Aorta (tissue), 5 donors: Measurements from ENCODE around the gene ITGBL1. TPM values are rescaled to one million over a fixed set of nuclear protein-coding genes. Genes with fewer than 3 reads are reported as not detected.
"Not testable (repeated sequence)": the region's sequence is repeated elsewhere in the genome, so short reads cannot be mapped to it uniquely, and the experiment has no call there.

Experiments used
- ATAC-seq: fragments of 200-7000 bp; cut with Tn5 transposase; one replicate; pipeline ENCODE4 v1.9.1; 2022; ENCODE audit warnings: moderate library complexity; ENCODE audit not compliant: low FRiP score
- DNase-seq, 2 donors: peaks; one replicate each; pipeline ENCODE4 v3.0.0-alpha.2; 2020
- H3K27ac ChIP-seq, 2 donors: one replicate each; pipeline ENCODE4 v1.5.1; 2013; ENCODE audit warnings: low read length in 2 of 2, mild to moderate bottlenecking in 2 of 2, moderate library complexity in 2 of 2, control low read depth in 1 of 2, inconsistent platforms in 1 of 2, low read depth in 1 of 2
- H3K27me3 ChIP-seq, 2 donors: one replicate each; pipeline ENCODE4 v1.6.1; 2013; ENCODE audit warnings: control low read depth in 1 of 2, low read length in 1 of 2, mild to moderate bottlenecking in 1 of 2, moderate library complexity in 1 of 2; ENCODE audit not compliant: insufficient read depth in 2 of 2, control insufficient read depth in 1 of 2
- H3K36me3 ChIP-seq, 2 donors: one replicate each; pipeline ENCODE4 v1.6.1; 2013; ENCODE audit warnings: control low read depth in 1 of 2, low read length in 1 of 2, mild to moderate bottlenecking in 1 of 2; ENCODE audit not compliant: insufficient read depth in 2 of 2, control insufficient read depth in 1 of 2
- H3K4me1 ChIP-seq, 2 donors: one replicate each; pipeline ENCODE4 v1.6.1; 2013; ENCODE audit warnings: low read length in 2 of 2, control low read depth in 1 of 2, mild to moderate bottlenecking in 1 of 2, moderate library complexity in 1 of 2; ENCODE audit not compliant: insufficient read depth in 2 of 2, control insufficient read depth in 1 of 2
- H3K4me3 ChIP-seq, 2 donors: one replicate each; pipeline ENCODE4 v1.5.1; 2013; ENCODE audit warnings: low read length in 2 of 2, control low read depth in 1 of 2, mild to moderate bottlenecking in 1 of 2
- H3K9me3 ChIP-seq: one replicate; pipeline ENCODE4 v1.6.1; 2013; ENCODE audit warnings: mild to moderate bottlenecking, low read length; ENCODE audit not compliant: control insufficient read depth
- WGBS, 2 donors: extraction: QIAGEN DNeasy Blood & Tissue Kit; methylation state at CpG; one replicate each; pipeline ENCODE4 v1.1.7; 2013; 5-methylcytosine and 5-hydroxymethylcytosine counted together
- intact Hi-C, 2 donors: fragments of 100-400 bp; cut with DNase I; formaldehyde crosslinking; loops; one replicate each; pipeline versions ENCODE4 v1.14.2 to v1.15.0; 2022
- polyA plus RNA-seq, 2 donors: library from polyadenylated mRNA; stranded (reverse); fragments of 200-250 nt; gene quantifications; one replicate each; pipeline ENCODE4 v1.2.3, GENCODE V29; 2013
- total RNA-seq, 2 donors: library from RNA; stranded (reverse); fragmentation: NEBNext Ultra II Directional; extraction: Animal tissue kit (Norgen Biotek cat#: 25700); gene quantifications; one replicate each; pipeline ENCODE4 v1.2.1, GENCODE V29; 2021
- donor health status: healthy with polysubstance abuse.
- donor health status: Bipolar disorder and iron deficiency.
- donor health status: DM: no; HTN: no; CAD: no.
- donor health status: DM: no; HTN: no; CAD: no.
- donor health status: DM: yes; HTN: yes; CAD: no.

Gene ITGBL1
- total and polyA plus RNA-seq, 4 donors = 110 to 144 (median 121) TPM

DNA sequence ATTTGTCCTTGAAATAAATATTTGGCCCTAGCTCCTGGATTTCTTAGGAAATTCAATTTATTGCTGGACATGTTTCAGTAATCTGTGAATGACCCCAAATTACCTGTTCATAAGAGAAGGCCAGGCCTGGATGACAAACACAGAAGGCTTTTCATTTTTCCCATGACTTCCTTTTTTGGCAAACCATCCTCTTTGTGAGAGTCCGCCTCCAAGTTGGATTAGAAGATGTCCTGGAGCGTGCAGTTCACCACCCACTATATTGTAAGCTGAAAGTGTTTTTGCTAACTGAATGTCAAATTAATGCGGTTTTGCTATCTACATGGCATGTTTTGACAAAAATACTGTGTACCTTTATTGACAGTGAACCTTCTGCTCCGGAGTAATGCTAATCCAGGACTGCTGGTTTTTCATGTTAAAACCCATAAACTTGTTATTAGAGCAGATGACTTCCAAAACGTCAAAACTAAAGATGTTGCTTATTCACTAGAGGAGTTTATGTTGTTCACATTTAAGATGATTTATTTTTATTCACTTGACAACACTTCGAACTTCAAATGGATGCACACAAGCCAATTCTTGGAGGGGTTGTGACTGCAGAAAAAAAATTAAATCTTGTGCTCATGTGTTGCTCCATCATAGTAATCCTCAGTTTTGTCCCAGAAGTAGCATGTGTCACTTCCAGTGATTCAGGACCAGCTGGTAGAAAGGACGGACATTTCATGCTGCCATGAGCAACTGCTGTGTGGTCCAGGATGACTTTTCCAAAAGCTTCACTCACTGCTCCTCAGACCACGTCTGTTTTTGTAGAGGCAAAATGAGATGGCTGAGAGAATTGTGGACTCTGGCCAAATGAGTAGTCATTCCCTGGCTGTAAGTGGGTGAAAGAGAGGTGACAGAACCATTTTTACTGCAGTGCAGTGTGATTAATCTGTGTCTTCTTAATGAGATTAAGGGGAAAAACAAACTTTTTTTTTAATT lies 71.0 kb downstream of the ITGBL1 start:
- DNase-seq (peak in 1 of 2 donors; percentile 50), ATAC-seq (peak; percentile 80)
- peak overlapping the region; percentile 22 to 71 for H3K27ac ChIP-seq
- intact Hi-C loops = no loop called here
- 32 to 43% methylated on average over 8 of the region's 8 CpGs for WGBS, 2 donors
- H3K36me3 ChIP-seq = no peaks in the 10 kb centered on the region
- no peaks in the 10 kb centered on the region for H3K9me3 ChIP-seq
- H3K4me3 ChIP-seq = no peak overlapping the region
- H3K4me1 ChIP-seq = peaks cover 0 to 2% of the 10 kb centered on the region in 2 donors
- H3K27me3 ChIP-seq = no peaks in the 10 kb centered on the region

DNA sequence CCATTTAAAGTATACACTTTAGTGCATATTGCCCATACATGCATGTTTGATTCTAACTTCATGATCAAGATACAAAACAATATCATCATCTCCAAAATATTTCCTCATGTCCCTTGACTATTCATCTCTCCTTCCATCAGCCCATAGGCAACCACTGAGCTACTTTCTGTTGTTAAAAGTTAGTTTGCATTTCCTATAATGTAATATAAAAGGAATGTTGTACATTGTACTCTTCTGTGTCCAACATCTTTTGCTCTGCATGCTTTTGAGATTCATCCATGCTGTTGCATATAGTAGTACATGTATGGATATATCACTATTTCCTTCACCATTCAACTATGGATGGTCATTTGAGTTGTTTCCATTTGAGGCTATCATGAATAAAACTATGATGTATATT lies 74.7 kb downstream of the ITGBL1 start:
- DNase-seq = no peak
- no peaks in the 10 kb centered on the region for H3K27me3 ChIP-seq
- no peak overlapping the region for H3K27ac ChIP-seq
- H3K4me3 ChIP-seq = no peak overlapping the region
- no peaks in the 10 kb centered on the region for H3K9me3 ChIP-seq
- no peak for ATAC-seq
- H3K4me1 ChIP-seq = peaks cover 0 to 2% of the 10 kb centered on the region in 2 donors
- intact Hi-C loops = no loop called here
- no peaks in the 10 kb centered on the region for H3K36me3 ChIP-seq

DNA sequence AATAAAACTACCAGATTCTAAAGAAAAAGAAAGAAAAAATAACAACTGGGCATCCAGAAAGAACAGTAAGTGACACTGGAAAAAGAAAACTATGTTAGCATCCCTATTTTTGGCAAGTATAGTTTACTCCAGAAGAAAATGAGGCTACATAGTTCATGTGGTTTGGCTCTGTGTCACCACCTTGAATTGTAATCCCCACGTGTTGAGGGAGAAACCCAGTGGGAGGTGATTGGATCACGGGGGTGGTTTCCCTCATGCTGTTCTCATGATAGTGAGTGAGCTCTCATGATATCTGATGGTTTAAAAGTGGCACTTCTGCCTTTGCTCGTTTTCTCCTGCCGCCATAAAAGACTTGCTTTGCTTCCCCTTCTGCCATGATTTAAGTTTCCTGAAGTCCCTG lies 76.9 kb downstream of the ITGBL1 start:
- WGBS, 2 donors = 37 to 55% methylated on average over 4 of the region's 4 CpGs
- Histone ChIP-seq H3K27me3 (no peaks in the 10 kb centered on the region), H3K9me3 (no peaks in the 10 kb centered on the region), H3K4me3 (no peak overlapping the region), H3K27ac (peak overlapping the region in 1 of 2 donors; percentile 57), H3K36me3 (no peaks in the 10 kb centered on the region), H3K4me1 (no peaks in the 10 kb centered on the region)
- DNase-seq (peak; percentile 47 to 58), ATAC-seq (peak; percentile 72)
- intact Hi-C loops = no loop called here

DNA sequence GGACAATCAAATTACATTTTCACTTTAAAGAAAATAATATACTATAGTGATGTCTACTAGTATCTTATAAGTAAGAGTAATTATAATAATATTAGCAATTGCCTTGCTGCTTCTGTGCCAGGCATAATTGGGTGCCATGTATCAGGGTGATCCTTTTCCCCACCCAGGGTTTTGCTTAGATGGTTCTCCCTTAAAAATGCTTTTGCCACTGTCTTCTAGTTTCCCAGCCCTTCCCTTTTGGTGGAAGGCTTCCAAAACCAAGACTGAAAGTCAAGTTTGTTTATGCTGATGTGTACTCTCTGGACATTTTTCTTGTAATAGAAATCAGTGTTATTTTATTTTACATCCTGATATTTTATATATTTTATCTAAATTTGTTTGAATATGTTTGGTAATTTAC lies 77.8 kb downstream of the ITGBL1 start:
- Histone ChIP-seq H3K9me3 (no peaks in the 10 kb centered on the region), H3K27me3 (no peaks in the 10 kb centered on the region), H3K4me1 (peaks cover 1 to 5% of the 10 kb centered on the region in 2 donors), H3K36me3 (no peaks in the 10 kb centered on the region), H3K4me3 (no peak overlapping the region), H3K27ac (no peak overlapping the region)
- ATAC-seq (peak; percentile 52), DNase-seq (no peak)
- intact Hi-C loops = loop anchor here in 1 of 2 donors (10.0 kb wide), 1 partner anchor 105 kb away; no protein-coding TSS in a partner anchor

DNA sequence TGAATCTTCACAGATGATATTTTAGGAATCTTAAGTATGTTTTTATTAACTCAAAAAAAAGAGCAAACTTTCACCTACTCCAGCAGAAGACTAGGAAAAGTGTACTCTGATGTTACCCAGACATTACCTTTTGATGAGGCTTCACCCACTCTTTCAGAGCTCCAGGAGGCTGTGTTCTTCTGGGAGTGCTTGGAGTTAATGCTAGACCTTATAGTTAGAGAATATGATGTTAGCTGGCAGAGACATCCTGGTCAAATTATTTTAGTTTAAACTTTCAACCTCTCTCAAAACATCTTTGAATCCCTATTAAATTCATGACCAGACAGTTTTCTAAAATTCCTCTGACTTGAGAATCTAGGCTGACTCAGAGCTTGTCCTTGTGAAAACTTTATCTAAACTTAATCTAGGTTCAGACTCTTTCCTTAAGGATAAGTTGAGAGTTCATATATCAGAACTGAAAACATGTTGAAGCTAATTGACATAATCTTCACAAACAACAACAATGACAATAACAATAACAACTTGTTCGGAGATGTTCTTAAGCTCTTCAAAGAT lies 82.8 kb downstream of the ITGBL1 start:
- Histone ChIP-seq H3K9me3 (no peaks in the 10 kb centered on the region), H3K27ac (peak overlapping the region in 1 of 2 donors; percentile 63)
- 85 to 89% methylated on average over 1 of the region's 1 CpG for WGBS, 2 donors

DNA sequence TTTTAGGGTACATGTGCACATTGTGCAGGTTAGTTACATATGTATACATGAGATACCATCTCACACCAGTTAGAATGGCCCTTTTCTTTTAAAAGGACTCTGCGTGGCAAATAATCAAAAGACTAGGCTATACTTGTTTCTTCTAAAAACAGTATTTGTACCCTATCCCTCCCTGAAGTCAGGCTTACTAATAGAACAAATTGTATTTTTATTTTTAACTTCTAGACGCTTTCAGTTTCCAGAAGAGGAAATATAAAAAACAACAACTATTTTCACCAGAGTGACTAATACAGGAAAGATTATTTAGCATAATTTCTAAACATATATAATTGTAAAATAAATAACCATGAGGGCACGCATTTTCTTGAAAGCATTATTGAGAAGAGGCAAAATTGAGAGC lies 83.6 kb downstream of the ITGBL1 start:
- no peaks in the 10 kb centered on the region for H3K9me3 ChIP-seq
- no peak overlapping the region for H3K27ac ChIP-seq
- 3 to 6% methylated on average over 3 of the region's 3 CpGs for WGBS, 2 donors
- ATAC-seq (no peak), DNase-seq (no peak)
- intact Hi-C loops = loop anchor here in 1 of 2 donors (10.0 kb wide), 1 partner anchor 99 kb away; no protein-coding TSS in a partner anchor
- H3K4me1 ChIP-seq = peaks cover 1 to 5% of the 10 kb centered on the region in 2 donors
- H3K4me3 ChIP-seq = no peak overlapping the region
- H3K27me3 ChIP-seq = no peaks in the 10 kb centered on the region
- H3K36me3 ChIP-seq = no peaks in the 10 kb centered on the region

More for the DNA sequence above, 82.8 kb downstream of the ITGBL1 start:
- no peaks in the 10 kb centered on the region for H3K27me3 ChIP-seq
- H3K4me1 ChIP-seq = peaks cover 1 to 5% of the 10 kb centered on the region in 2 donors
- DNase-seq (no peak), ATAC-seq (no peak)
- H3K36me3 ChIP-seq = no peaks in the 10 kb centered on the region
- H3K4me3 ChIP-seq = no peak overlapping the region
- intact Hi-C loops = loop anchor here in 1 of 2 donors (10.0 kb wide), 1 partner anchor 100 kb away; no protein-coding TSS in a partner anchor

DNA sequence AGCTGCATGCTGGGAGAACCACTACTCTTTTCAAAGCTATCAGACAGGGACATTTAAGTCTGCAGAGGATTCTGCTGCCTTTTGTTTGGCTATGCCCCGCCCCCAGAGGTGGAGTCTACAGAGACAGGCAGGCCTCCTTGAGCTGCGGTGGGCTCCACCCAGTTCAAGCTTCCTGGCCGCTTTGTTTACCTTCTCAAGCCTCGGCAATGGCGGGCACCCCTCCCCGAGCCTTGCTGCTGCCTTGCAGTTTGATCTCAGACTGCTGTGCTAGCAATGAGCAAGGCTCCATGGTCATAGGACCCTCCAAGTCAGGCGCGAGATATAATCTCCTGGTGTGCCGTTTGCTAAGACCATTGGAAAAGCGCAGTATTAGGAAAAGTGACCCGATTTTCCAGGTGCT lies 92.1 kb downstream of the ITGBL1 start:
- intact Hi-C loops, H3K9me3 ChIP-seq, H3K4me3 ChIP-seq, H3K27me3 ChIP-seq, H3K4me1 ChIP-seq, DNase-seq, H3K36me3 ChIP-seq, ATAC-seq, H3K27ac ChIP-seq: not testable (repeated sequence)
- 93% methylated on average over 11 of the region's 11 CpGs for WGBS, 2 donors

DNA sequence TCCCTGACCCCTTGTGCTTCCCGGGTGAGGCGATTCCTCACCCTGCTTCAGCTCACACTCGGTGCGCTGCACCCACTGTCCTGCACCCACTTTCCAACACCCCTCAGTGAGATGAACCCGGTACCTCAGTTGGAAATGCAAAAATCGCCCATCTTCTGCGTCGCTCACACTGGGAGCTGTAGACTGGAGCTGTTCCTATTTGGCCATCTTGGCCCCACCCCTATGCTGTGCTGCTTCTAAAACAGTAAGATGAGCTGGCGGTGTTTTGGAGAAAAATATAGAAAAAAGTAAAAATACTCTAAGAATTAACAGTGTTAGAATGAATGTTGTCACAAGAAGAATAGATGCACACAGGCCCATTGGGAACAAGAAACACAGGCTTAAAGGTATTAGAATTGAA lies 92.5 kb downstream of the ITGBL1 start:
- H3K36me3 ChIP-seq = no peaks in the 10 kb centered on the region
- H3K4me3 ChIP-seq = no peak overlapping the region
- H3K9me3 ChIP-seq = no peaks in the 10 kb centered on the region
- no peak overlapping the region for H3K27ac ChIP-seq
- H3K27me3 ChIP-seq = no peaks in the 10 kb centered on the region
- ATAC-seq (no peak), DNase-seq (no peak)
- WGBS, 2 donors = 93 to 95% methylated on average over 9 of the region's 9 CpGs
- H3K4me1 ChIP-seq = peaks cover 0 to under 1% of the 10 kb centered on the region in 2 donors
- intact Hi-C loops = no loop called here
